ENCODE results near the gene BANP.
"Not testable (repeated sequence)": the region's sequence is repeated elsewhere in the genome, so short reads cannot be mapped to it uniquely, and the experiment has no call there.

BANP gene

DNA sequence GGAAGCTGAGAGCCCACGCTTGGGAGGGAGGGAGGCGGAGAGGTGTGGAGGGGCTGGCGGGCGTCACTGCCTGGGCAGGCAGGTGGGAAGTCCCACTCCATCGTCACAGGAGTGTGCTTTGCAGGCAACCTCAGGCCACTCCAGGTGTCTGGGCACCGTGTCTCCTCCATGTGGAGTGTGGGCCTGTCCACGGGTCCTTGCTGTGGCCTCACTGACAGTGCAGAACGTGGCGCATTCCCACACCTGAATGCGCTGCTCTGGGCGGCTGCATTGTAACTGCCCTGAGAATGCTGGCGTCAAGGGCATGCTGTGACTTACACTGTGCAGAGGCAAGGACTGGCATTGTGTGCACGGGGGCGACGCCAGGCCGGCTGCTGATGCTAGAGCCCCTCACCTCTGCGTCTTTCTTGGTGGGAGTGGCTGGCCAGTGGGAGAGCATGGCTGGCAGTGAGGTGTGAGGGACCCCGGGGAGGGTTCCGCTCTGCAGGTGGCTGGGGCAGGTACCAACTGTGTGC, 66.4 kb downstream of the BANP start:
- no peak overlapping the region for H3K4me3 ChIP-seq (ENCODE audit: low read length)
- no peak for TF ChIP-seq CTCF (IDR thresholded peaks at IDR 0.05; ENCODE audit: insufficient read depth, low read depth, low read length, missing control alignments)
- no peak for DNase-seq (ENCODE audit: low read depth)

DNA sequence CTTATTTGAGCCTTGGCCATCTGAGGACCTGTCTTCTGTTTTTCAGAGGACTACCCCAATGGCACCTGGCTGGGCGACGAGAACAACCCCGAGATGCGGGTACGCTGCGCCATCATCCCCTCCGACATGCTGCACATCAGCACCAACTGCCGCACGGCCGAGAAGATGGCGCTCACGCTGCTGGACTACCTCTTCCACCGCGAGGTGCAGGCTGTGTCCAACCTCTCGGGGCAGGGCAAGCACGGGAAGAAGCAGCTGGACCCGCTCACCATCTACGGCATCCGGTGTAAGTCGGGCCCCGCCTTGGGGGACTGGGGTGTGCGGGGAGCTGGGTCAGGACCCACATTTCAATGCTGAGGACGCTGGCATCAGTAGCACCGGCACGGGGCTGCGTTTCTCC, 67.1 kb downstream of the BANP start:
- DNase-seq (ENCODE audit: low read depth); H3K4me3 ChIP-seq (ENCODE audit: low read length): not testable (repeated sequence)

DNA sequence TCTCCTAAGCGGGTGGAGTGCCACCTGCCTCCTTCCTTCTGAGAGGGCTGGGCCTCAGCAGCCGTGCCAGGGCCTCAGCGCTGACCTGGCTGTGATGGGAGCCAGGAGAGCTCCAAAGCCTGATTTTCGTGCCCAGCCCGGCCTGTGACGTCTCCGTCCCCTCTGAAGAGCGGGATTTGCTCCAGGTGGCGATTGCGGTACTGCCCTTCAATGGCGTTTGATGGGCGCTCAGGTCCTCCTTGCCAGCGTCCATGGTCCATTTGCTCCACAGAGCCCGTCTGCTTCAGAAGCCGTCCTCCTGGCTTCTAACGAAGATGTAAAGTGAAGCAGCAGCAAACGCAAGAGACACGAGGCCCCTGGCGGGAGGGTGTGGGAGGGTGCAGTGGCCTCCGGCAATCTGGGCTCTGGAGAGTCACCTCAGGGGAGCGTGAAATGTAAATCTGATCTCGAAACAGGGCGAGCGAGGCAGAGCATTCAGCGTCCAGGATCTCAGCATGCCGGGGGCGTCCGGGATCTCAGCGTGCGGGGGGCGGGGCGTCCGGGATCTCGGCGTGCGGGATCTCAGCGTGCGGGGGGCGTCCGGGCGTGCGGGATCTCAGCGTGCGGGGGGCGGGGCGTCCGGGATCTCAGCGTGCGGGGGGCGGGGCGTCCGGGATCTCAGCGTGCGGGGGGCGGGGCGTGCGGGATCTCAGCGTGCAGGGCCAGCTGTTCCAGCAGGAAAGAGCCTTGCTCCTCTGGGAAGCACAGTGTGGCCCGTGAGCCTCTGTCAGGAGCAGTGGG, 68.0 kb downstream of the BANP start:
- H3K4me3 ChIP-seq (ENCODE audit: low read length); DNase-seq (ENCODE audit: low read depth): not testable (repeated sequence)

- no peak for TF ChIP-seq CTCF (IDR thresholded peaks at IDR 0.05; ENCODE audit: insufficient read depth, low read depth, low read length, missing control alignments)
- H3K4me3 ChIP-seq (ENCODE audit: low read length) = no peak overlapping the region
- no peak for DNase-seq (ENCODE audit: low read depth)
These were observed 68.7 kb downstream of the BANP start for GRCh38 chr16:88019821-88020515.

GRCh38 chr16:88020516-88020885, 69.3 kb downstream of the BANP start:
- no peak overlapping the region for H3K4me3 ChIP-seq (ENCODE audit: low read length)
- TF ChIP-seq CTCF (IDR thresholded peaks at IDR 0.05; ENCODE audit: insufficient read depth, low read depth, low read length, missing control alignments) = no peak
- no peak for DNase-seq (ENCODE audit: low read depth)

GRCh38 chr16:88021041-88021970, 70.1 kb downstream of the BANP start:
- H3K4me3 ChIP-seq (ENCODE audit: low read length); DNase-seq (ENCODE audit: low read depth): not testable (repeated sequence)

GRCh38 chr16:88022076-88023042, 71.1 kb downstream of the BANP start:
- no peak for DNase-seq (ENCODE audit: low read depth)
- no peak for TF ChIP-seq CTCF (IDR thresholded peaks at IDR 0.05; ENCODE audit: insufficient read depth, low read depth, low read length, missing control alignments)
- no peak overlapping the region for H3K4me3 ChIP-seq (ENCODE audit: low read length)
